Parathyroid adenoma (tissue), 2 donors: ENCODE measurements around the gene OR52E8.

ENCODE experiments used
- H2AFZ ChIP-seq: fragments of 300-600 bp; sonication (generic); one replicate; pipeline ENCODE4 v1.7.0; 2017; ENCODE audit warnings: antibody characterized with exemption, mild to moderate bottlenecking
- H3K27ac ChIP-seq: fragments of 300-600 bp; sonication (generic); one replicate; pipeline ENCODE4 v1.7.0; 2017
- H3K27me3 ChIP-seq: fragments of 300-600 bp; sonication (generic); one replicate; pipeline ENCODE4 v1.7.0; 2017; ENCODE audit warnings: low read length; ENCODE audit not compliant: control insufficient read depth, insufficient read depth
- H3K36me3 ChIP-seq: fragments of 300-600 bp; sonication (generic); one replicate; pipeline ENCODE4 v1.7.0; 2017; ENCODE audit warnings: low read length; ENCODE audit not compliant: control insufficient read depth, insufficient read depth
- H3K4me1 ChIP-seq: fragments of 300-600 bp; sonication (generic); one replicate; pipeline ENCODE4 v1.7.0; 2017; ENCODE audit warnings: control low read depth
- H3K4me2 ChIP-seq: fragments of 300-600 bp; sonication (generic); one replicate; pipeline ENCODE4 v1.7.0; 2017; ENCODE audit warnings: low read length
- H3K4me3 ChIP-seq: fragments of 300-600 bp; sonication (generic); one replicate; pipeline ENCODE4 v1.7.0; 2017; ENCODE audit warnings: low read depth, low read length
- H3K79me2 ChIP-seq: fragments of 300-600 bp; sonication (generic); one replicate; pipeline ENCODE4 v1.7.0; 2017; ENCODE audit warnings: control low read depth
- H3K9ac ChIP-seq: fragments of 300-600 bp; sonication (generic); one replicate; pipeline ENCODE4 v1.7.0; 2017; ENCODE audit warnings: mild to moderate bottlenecking
- H3K9me3 ChIP-seq: fragments of 300-600 bp; sonication (generic); one replicate; pipeline ENCODE4 v1.7.0; 2017; ENCODE audit warnings: low read length; ENCODE audit not compliant: control insufficient read depth
- CTCF ChIP-seq: fragments of 300-600 bp; sonication (generic); IDR thresholded peaks from one replicate; pipeline ENCODE4 v1.7.0; 2017; ENCODE audit warnings: antibody characterized with exemption, mild to moderate bottlenecking
- donor health status: primary hyperparathyroidism.

OR52E8 gene

GRCh38 chr11:5809905-5810795 lies 47.3 kb downstream of the OR52E8 start:
- Histone ChIP-seq H3K27me3 (no peaks in the 10 kb centered on the region), H3K4me1 (no peaks in the 10 kb centered on the region), H3K9ac (no peak overlapping the region), H3K36me3 (no peaks in the 10 kb centered on the region), H3K4me2 (no peak overlapping the region), H3K9me3 (no peaks in the 10 kb centered on the region), H3K27ac (no peak overlapping the region), H2AFZ (no peak overlapping the region), H3K79me2 (no peaks in the 10 kb centered on the region), H3K4me3 (no peak overlapping the region)
- no peak for TF ChIP-seq CTCF

- no peaks in the 10 kb centered on the region for H3K79me2 ChIP-seq
- H3K36me3 ChIP-seq, result no peaks in the 10 kb centered on the region
- H3K9me3 ChIP-seq, result no peaks in the 10 kb centered on the region
- H3K4me1 ChIP-seq, result no peaks in the 10 kb centered on the region
- H3K9ac ChIP-seq, result no peak overlapping the region
- H3K27ac ChIP-seq, result no peak overlapping the region
- TF ChIP-seq CTCF, result no peak
- H3K4me3 ChIP-seq, result peak overlapping the region; percentile 33
- peak overlapping the region; percentile 72 for H3K4me2 ChIP-seq
- peak overlapping the region; percentile 46 for H2AFZ ChIP-seq
- H3K27me3 ChIP-seq, result no peaks in the 10 kb centered on the region
Measured at GRCh38 chr11:5809122-5809519, 48.4 kb downstream of the OR52E8 start.

- H3K9me3 ChIP-seq, result no peaks in the 10 kb centered on the region
- H3K4me1 ChIP-seq, result no peaks in the 10 kb centered on the region
- peak within 1 kb of the TSS; percentile 46 for H2AFZ ChIP-seq
- peak within 1 kb of the TSS; percentile 72 for H3K4me2 ChIP-seq
- peak within 1 kb of the TSS; percentile 33 for H3K4me3 ChIP-seq
- H3K27ac ChIP-seq, result no peak within 1 kb of the TSS
- no peak within 1 kb of the TSS for H3K9ac ChIP-seq
- peak; percentile 64 for TF ChIP-seq CTCF
- H3K27me3 ChIP-seq, result no peaks in the 10 kb centered on the region
- H3K36me3 ChIP-seq, result no peaks in the 10 kb centered on the region
- H3K79me2 ChIP-seq, result no peaks in the 10 kb centered on the region
Measured at GRCh38 chr11:5808500-5809121, 48.9 kb downstream of the OR52E8 start, which contains the start of gene OR52N2. Gene OR52N2 (plus strand): TSS chr11:5808924. CDS start chr11:5820336, 11,412 bp downstream.

GRCh38 chr11:5807580-5807979 lies 49.9 kb downstream of the OR52E8 start:
- no peak overlapping the region for H3K4me3 ChIP-seq
- H3K79me2 ChIP-seq, result no peaks in the 10 kb centered on the region
- no peaks in the 10 kb centered on the region for H3K27me3 ChIP-seq
- no peaks in the 10 kb centered on the region for H3K36me3 ChIP-seq
- no peak for TF ChIP-seq CTCF
- H3K27ac ChIP-seq, result no peak overlapping the region
- H3K4me2 ChIP-seq, result no peak overlapping the region
- H3K9me3 ChIP-seq, result no peaks in the 10 kb centered on the region
- no peak overlapping the region for H3K9ac ChIP-seq
- no peak overlapping the region for H2AFZ ChIP-seq
- no peaks in the 10 kb centered on the region for H3K4me1 ChIP-seq
